ENCODE data around the gene RBKS. TPM values are rescaled to one million over a fixed set of nuclear protein-coding genes. Genes with fewer than 3 reads are reported as not detected.

The RBKS gene
- total RNA-seq, 1 donor from 2014 or later = 1.2 TPM

DNA sequence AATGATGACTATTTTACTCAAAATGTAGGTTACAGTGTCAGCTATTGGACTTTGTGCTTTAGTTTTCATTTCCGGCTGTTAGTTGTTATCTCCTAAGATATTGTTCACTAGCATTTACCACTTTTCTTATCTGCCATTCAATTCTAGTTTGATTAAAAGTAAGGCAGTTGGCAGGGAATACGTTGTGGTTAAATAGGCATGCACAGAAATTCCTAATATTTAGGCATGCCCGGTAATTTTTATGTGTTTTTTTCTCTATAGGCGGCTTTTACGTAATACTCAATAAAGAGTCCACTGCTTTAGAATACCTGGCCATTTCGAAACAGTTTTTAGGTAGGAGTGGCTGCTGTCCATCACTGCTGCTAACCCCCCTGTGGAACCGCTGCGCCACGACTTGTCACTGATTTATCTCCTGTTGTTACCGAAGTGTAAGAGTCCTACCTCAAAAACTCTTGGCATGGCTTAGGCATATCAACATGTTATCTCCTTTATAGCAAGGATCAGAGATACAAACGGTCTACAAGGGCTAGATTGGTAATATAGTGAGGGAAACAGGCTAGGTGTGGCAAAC is 39.8 kb upstream of the RBKS start:
- DNase-seq = no peak
- Mint-ChIP-seq H3K27me3 (ENCODE audit: unreplicated experiment) (no peaks in the 10 kb centered on the region), H3K36me3 (ENCODE audit: unreplicated experiment) (no peaks in the 10 kb centered on the region), H3K27ac (ENCODE audit: unreplicated experiment) (no peak overlapping the region), H3K9me3 (ENCODE audit: unreplicated experiment) (no peaks in the 10 kb centered on the region), H3K4me3 (ENCODE audit: unreplicated experiment) (no peak overlapping the region), H3K4me1 (ENCODE audit: low read depth, unreplicated experiment) (no peaks in the 10 kb centered on the region)
- no peak for TF ChIP-seq CTCF (IDR thresholded peaks at IDR 0.05; ENCODE audit: partially characterized antibody, unreplicated experiment)

- Mint-ChIP-seq H3K4me1 (ENCODE audit: low read depth, unreplicated experiment) (no peaks in the 10 kb centered on the region), H3K27ac (ENCODE audit: unreplicated experiment) (no peak overlapping the region), H3K4me3 (ENCODE audit: unreplicated experiment) (no peak overlapping the region), H3K27me3 (ENCODE audit: unreplicated experiment) (no peaks in the 10 kb centered on the region), H3K36me3 (ENCODE audit: unreplicated experiment) (no peaks in the 10 kb centered on the region), H3K9me3 (ENCODE audit: unreplicated experiment) (no peaks in the 10 kb centered on the region)
- DNase-seq = no peak
- TF ChIP-seq CTCF (IDR thresholded peaks at IDR 0.05; ENCODE audit: partially characterized antibody, unreplicated experiment) = no peak
Measured at GRCh38 chr2:27925766-27926472, 35.7 kb upstream of the RBKS start.

DNA sequence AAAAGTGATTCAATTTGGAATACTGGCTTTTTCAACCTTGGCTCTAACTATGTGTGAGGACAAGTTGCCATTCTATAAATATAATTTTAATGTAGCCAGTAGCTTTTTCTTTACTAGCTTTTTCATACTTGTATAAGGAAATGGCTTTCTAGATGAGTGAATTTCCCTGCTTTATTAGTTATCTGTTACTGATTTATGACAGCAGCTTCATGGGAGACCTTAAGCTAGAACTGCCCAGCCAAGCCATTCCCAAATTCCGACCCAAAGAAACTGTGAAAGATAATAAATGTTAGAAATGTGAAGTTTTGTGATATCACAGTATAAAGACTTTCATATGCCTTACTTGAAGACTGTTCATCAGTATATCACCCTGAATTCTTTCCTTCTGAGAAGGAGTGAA is 32.7 kb upstream of the RBKS start:
- no peaks in the 10 kb centered on the region for H3K36me3 Mint-ChIP-seq (ENCODE audit: unreplicated experiment)
- no peak overlapping the region for H3K4me3 Mint-ChIP-seq (ENCODE audit: unreplicated experiment)
- no peaks in the 10 kb centered on the region for H3K4me1 Mint-ChIP-seq (ENCODE audit: low read depth, unreplicated experiment)
- H3K9me3 Mint-ChIP-seq (ENCODE audit: unreplicated experiment) = no peaks in the 10 kb centered on the region
- no peak for DNase-seq
- TF ChIP-seq CTCF (IDR thresholded peaks at IDR 0.05; ENCODE audit: partially characterized antibody, unreplicated experiment) = no peak
- no peak overlapping the region for H3K27ac Mint-ChIP-seq (ENCODE audit: unreplicated experiment)
- H3K27me3 Mint-ChIP-seq (ENCODE audit: unreplicated experiment) = no peaks in the 10 kb centered on the region

GRCh38 chr2:27921880-27922547 is 31.8 kb upstream of the RBKS start:
- Mint-ChIP-seq H3K4me1 (ENCODE audit: low read depth, unreplicated experiment) (no peaks in the 10 kb centered on the region), H3K27me3 (ENCODE audit: unreplicated experiment) (no peaks in the 10 kb centered on the region), H3K9me3 (ENCODE audit: unreplicated experiment) (no peaks in the 10 kb centered on the region), H3K4me3 (ENCODE audit: unreplicated experiment) (no peak overlapping the region), H3K27ac (ENCODE audit: unreplicated experiment) (no peak overlapping the region), H3K36me3 (ENCODE audit: unreplicated experiment) (no peaks in the 10 kb centered on the region)
- TF ChIP-seq CTCF (IDR thresholded peaks at IDR 0.05; ENCODE audit: partially characterized antibody, unreplicated experiment) = no peak
- DNase-seq = no peak

GRCh38 chr2:27921424-27921823 is 31.2 kb upstream of the RBKS start:
- no peak for TF ChIP-seq CTCF (IDR thresholded peaks at IDR 0.05; ENCODE audit: partially characterized antibody, unreplicated experiment)
- no peak for DNase-seq
- no peaks in the 10 kb centered on the region for H3K36me3 Mint-ChIP-seq (ENCODE audit: unreplicated experiment)
- no peak overlapping the region for H3K27ac Mint-ChIP-seq (ENCODE audit: unreplicated experiment)
- H3K4me1 Mint-ChIP-seq (ENCODE audit: low read depth, unreplicated experiment) = no peaks in the 10 kb centered on the region
- no peaks in the 10 kb centered on the region for H3K9me3 Mint-ChIP-seq (ENCODE audit: unreplicated experiment)
- no peaks in the 10 kb centered on the region for H3K27me3 Mint-ChIP-seq (ENCODE audit: unreplicated experiment)
- H3K4me3 Mint-ChIP-seq (ENCODE audit: unreplicated experiment) = no peak overlapping the region

All from glutamatergic neuron (in vitro differentiated cells).